NCI-H1092 (cell line): ENCODE data around the gene MTOR.

ENCODE experiments used
- DNase-seq: peaks from one replicate; lab custom pipeline; 2025; lab: John Stamatoyannopoulos, UW

Gene MTOR

DNA sequence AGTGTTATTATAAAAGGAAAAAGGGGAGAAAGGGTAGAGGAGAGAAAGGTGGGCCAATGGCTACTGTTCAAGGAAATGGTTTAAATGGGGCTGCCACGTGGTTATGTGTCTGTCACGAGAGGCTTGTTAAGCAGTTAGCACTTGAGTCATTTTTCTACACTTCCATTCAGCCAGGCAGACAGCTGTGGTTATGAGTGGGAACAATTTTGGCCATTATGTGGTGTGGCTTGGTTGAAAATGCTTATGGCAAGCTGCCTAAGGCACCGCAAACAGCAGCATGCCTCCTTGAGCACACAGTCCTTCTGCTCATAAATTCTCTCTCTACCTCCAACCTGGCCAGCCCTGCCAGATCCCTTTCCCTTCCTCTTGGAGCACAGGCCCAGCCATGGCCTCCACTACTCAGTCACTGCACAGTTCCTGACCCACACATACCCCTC is 199.4 kb downstream of the MTOR start:
- peak; percentile 65 for DNase-seq

DNA sequence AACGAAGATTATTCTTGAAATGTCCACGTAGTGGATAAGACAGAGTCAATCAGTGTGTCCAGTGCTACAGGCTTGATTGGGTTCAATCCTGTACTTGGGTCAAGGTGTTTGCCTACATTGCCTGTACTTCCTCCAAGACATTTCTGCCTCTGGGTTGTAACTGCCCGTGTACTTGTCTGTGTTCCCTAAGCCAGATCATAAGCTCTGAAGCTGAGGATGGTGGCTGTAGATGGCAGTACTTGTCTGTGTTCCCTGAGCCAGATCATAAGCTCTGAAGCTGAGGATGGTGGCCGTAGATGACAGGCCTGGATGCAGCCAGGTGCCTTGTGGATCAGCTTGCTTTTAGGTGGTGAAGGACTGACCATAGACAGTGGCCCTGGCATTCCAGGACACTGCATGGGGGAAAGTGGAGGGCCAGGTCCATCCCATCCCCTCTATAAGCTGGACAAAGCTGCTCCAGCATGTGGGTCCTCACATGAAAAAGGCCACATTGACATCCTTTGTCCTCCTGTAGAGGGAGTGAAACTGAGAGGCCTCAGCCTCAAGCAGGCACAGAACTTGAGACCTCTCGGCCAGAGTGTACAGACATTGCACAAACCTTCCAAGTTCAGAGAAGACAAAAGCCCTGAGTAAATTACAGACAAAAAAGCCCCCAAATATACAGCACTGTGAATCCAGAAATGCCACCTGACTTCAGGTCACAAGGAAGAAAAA is 200.5 kb downstream of the MTOR start:
- no peak for DNase-seq

DNA sequence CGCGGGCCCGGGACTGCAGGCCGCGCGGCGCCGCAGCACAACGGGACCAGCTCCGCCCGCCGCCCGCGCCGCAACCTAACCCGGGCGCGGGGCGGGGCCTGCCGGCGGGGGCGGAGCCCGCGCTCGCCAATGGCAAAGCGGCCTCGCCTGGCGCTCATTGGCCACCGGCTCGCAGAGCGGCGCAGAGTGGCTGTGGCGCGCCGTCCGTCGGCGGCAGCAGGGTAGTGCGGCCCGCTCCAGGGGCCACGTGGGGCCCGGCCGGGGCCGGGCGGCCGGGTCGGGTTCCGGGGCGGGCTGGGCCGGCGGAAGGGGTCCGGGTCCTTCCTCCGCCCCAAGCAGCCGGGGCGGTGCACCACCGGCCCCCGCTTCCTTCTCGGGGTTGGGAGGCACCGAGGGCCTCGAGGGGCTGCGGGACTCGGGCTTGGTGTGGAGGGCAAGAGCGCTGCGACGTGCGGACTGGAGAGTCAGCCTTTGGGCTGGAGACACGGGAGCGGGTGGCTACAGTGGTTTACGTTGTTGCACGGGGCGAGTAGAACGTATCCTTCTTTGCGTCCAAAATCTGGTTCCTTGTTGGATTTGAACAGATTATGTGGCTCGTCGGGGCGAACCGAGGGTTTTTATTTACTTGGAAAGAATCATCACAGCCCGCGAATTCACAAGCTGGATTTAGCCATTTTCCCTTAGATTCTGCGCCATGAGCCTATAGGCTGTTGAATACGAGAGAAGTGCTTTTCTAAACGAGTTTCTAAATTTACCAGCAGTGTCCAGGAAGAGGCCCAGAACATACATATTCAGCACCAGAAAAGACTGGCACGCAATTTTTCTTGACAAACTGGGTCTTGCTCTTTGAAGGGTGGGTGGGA is 202.2 kb downstream of the MTOR start, which contains the start of gene SRM:
SRM (minus strand) TSS at position 51 of the 863 bp plus-strand sequence. CDS start 75 bp downstream, outside the sequence.
- DNase-seq: peak; percentile 92

DNA sequence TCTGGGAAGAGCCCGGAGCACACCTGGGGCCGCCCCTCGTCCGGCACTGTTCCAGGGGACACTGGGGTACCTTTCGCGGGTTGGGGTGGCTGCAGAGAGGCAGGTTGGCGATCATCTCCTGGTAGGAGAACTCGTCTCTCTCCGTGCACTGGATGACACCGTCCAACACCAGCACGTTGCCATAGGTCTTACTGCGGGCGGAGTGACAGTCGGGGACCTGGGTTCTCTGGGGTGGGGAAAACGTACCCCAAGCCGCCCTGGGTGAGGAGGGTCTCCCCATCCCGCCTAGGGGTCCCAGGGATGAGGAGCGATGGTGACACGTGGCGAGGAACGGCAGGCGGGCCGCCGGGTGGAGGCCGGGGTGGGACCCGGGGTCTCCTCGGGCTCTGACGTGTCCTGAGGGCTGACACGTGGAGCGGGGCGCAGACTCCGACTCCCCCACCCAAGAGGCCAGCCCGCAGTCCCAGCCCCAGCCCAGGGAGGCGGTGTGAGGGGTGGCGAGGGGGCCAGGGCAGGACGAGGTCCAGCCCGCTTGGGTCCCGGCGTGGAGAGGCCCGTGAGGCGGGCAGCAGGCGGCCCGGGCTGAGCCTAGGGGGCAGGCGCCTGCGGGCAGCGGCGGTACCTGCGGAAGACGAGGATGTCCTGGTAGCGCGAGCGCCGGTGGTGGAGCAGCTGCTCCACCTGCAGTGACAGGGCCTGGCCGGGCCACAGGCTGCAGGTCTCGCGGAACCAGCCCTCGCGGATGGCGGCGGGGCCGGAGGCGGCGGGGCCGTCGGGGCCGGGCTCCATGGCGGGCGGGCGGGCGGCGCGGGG is 203.0 kb downstream of the MTOR start:
- peak; percentile 31 for DNase-seq

DNA sequence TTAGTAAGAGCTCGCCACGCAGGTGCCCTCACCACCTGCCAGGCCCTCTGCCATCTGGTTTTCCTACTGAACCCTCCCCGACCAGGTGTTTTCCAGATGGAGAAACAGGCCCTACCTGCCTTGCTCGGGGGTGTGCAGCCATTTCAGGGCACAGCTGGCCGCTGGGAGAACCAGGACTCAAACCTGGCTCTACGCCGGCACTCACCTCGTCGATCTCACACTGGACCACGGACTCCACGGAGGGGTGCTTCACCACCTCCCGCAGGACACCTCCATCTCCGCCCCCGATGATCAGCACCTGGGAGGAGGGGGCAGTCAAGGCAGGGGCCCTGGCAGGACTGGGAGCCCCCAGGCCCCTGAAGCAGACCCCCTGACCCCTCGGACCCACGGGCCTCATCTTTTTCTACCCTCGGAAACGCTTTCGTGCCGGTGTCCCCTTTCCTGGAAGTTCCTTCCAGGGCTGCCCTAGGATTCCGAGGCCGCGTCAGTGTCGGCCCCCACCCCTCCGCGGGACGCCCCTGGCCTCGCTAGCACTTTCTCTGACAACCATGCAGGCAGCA is 203.7 kb downstream of the MTOR start:
- DNase-seq: no peak

DNA sequence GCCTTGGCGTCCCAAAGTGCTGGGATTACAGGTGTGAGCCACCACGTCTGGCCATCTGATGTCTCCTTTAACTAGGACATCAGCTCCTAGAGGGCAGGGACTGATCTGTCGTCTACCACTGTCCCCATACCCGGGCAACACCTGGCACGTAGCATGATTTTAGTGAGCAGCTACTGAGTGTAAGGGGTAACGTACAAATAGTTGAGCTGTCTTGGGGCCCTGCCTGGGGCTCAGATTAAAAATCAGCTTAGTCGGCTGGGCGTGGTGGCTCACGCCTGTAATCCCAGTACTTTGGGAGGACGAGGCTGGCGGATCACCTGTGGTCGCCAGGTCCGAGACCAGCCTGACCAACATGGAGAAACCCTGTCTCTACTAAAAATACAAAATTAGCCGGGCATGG is 204.3 kb downstream of the MTOR start:
- no peak for DNase-seq

DNA sequence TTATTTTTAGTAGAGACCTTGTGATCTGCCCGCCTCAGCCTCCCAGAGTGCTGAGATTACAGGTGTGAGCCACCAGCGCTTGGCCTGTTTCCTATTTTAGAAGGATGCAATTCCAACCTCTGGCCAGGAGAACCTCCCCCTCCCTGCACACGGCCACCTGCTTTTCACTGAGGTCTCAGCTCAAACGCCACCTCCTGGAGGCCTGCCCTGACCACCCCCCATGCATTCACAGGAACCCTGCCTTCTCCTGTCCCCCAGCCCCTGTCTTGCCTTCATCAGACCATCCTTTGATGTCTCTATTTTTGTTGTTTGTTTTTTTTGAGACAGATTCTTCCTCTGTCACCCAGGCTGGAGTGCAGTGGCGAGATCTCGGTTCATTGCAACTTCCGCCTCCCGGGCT is 204.9 kb downstream of the MTOR start:
- DNase-seq: no peak
